Endothelial cell of umbilical vein (primary cell): ENCODE measurements around the gene SERPINA12. TPM values are rescaled to one million over a fixed set of nuclear protein-coding genes. Genes with fewer than 3 reads are reported as not detected.

Source experiments
- BruUV-seq: library from RNA; stranded (reverse); fragments of 400-500 nt; replicated peaks from 2 replicates; lab custom pipeline; 2021; lab: Mats Ljungman, UMichigan
- CTCF ChIA-PET: fragments of 300-600, 350-600 bp; sonication (Branson Sonifier 250); formaldehyde crosslinking; loops from one replicate; lab custom pipeline; 2021; ENCODE audit warnings: antibody characterized with exemption, inconsistent platforms; lab: Charles Lee
- POLR2A ChIA-PET: fragments of 300-600, 350-600 bp; sonication (Branson Sonifier 250); formaldehyde crosslinking; loops from one replicate; lab custom pipeline; 2021; ENCODE audit warnings: antibody characterized with exemption, inconsistent platforms; lab: Charles Lee
- DNase-seq: peaks from one replicate; pipeline ENCODE4 v3.0.0-alpha.2; 2011; ENCODE audit warnings: low read depth, low spot score
- FAIRE-seq: peaks from 2 replicates; lab custom pipeline; 2011; peaks lifted over from hg19 to GRCh38; lab: Jason Lieb, UNC
- H2AFZ ChIP-seq: 2 replicates; pipeline ENCODE4 v1.6.0; 2012; ENCODE audit warnings: low read depth, low read length, control low read depth, inconsistent platforms
- H3K27ac ChIP-seq: 2 replicates; pipeline ENCODE4 v1.5.1; 2011; ENCODE audit warnings: low read depth, mild to moderate bottlenecking, control low read depth, low read length, moderate library complexity; ENCODE audit not compliant: insufficient read depth
- H3K27me3 ChIP-seq, 2 experiments: 2 replicates each; pipeline versions ENCODE4 v1.6.0 to v1.6.1; 2011; ENCODE audit warnings: low read length in 2 of 2, mixed read lengths in 1 of 2; ENCODE audit not compliant: control insufficient read depth in 2 of 2, insufficient read depth in 2 of 2
- H3K36me3 ChIP-seq, 2 experiments: 2 replicates in 1 of 2; 3 replicates in 1 of 2; pipeline ENCODE4 v1.5.1; 2011; ENCODE audit warnings: low read length in 2 of 2, mild to moderate bottlenecking in 1 of 2, moderate library complexity in 1 of 2; ENCODE audit not compliant: control insufficient read depth in 2 of 2, insufficient read depth in 2 of 2; ENCODE audit errors: extremely low read depth in 1 of 2
- H3K4me1 ChIP-seq: 3 replicates; pipeline ENCODE4 v1.5.1; 2011; ENCODE audit warnings: mild to moderate bottlenecking, low read length; ENCODE audit not compliant: control insufficient read depth, insufficient read depth; ENCODE audit errors: extremely low read depth
- H3K4me2 ChIP-seq: 2 replicates; pipeline ENCODE4 v1.6.1; 2011; ENCODE audit warnings: low read length, control low read depth, mixed read lengths; ENCODE audit not compliant: insufficient read depth
- H3K4me3 ChIP-seq, 3 experiments: fragments of 200-600 bp in 1 of 3; sonication (generic), shearing (Covaris generic) in 1 of 3; replicated peaks in 1 of 3; 2 replicates each; pipeline ENCODE4 v1.5.1; 2011 to 2016; ENCODE audit warnings: control low read depth in 3 of 3, low read length in 3 of 3, mild to moderate bottlenecking in 2 of 3, inconsistent platforms in 1 of 3, low read depth in 1 of 3, moderate library complexity in 1 of 3; ENCODE audit not compliant: insufficient read depth in 1 of 3
- H3K79me2 ChIP-seq: 2 replicates; pipeline ENCODE4 v1.6.0; 2012; ENCODE audit warnings: low read length, inconsistent platforms; ENCODE audit not compliant: control insufficient read depth, insufficient read depth
- H3K9ac ChIP-seq: replicated peaks from 2 replicates; pipeline ENCODE3; 2011; ENCODE audit warnings: low read length, control low read depth; ENCODE audit not compliant: insufficient read depth; ENCODE audit errors: extremely low read depth
- H3K9me1 ChIP-seq: replicated peaks from 3 replicates; pipeline ENCODE4 v1.6.0; 2011; ENCODE audit warnings: mild to moderate bottlenecking, low read length; ENCODE audit not compliant: control insufficient read depth, insufficient read depth; ENCODE audit errors: extremely low read depth
- H3K9me3 ChIP-seq: replicated peaks from 2 replicates; pipeline ENCODE4 v1.5.1; 2012; ENCODE audit warnings: low read length, inconsistent platforms; ENCODE audit not compliant: control insufficient read depth, insufficient read depth
- H4K20me1 ChIP-seq: replicated peaks from 2 replicates; pipeline ENCODE3; 2011; ENCODE audit warnings: mild to moderate bottlenecking, low read length; ENCODE audit not compliant: control insufficient read depth, insufficient read depth; ENCODE audit errors: extremely low read depth
- EZH2 ChIP-seq: IDR thresholded peaks from 2 replicates; pipeline ENCODE4 v1.6.1; 2012; ENCODE audit warnings: borderline replicate concordance, low read depth, mild to moderate bottlenecking, moderate library complexity, low read length, inconsistent platforms; ENCODE audit not compliant: severe bottlenecking
- FOS ChIP-seq: IDR thresholded peaks from 2 replicates; pipeline ENCODE4 v1.6.1; 2011; ENCODE audit warnings: mild to moderate bottlenecking, low read length, moderate library complexity, borderline replicate concordance; ENCODE audit not compliant: insufficient read depth
- GATA2 ChIP-seq: IDR thresholded peaks from 2 replicates; pipeline ENCODE4 v1.7.0; 2011; ENCODE audit warnings: low read depth, mild to moderate bottlenecking, moderate library complexity, mixed read lengths, low read length; ENCODE audit not compliant: insufficient read length, insufficient read depth
- JUN ChIP-seq: IDR thresholded peaks from 2 replicates; pipeline ENCODE4 v1.6.1; 2011; ENCODE audit warnings: borderline replicate concordance, low read depth; ENCODE audit not compliant: insufficient read length, insufficient read depth
- MYC ChIP-seq: IDR thresholded peaks from one replicate; pipeline ENCODE4 v1.6.1; 2011; ENCODE audit warnings: mild to moderate bottlenecking, low read depth, low read length
- POLR2A ChIP-seq: IDR thresholded peaks from 2 replicates; pipeline ENCODE4 v1.6.1; 2012; ENCODE audit warnings: low read depth, mild to moderate bottlenecking, control low read depth, low read length
- POLR2AphosphoS5 ChIP-seq: IDR thresholded peaks from 2 replicates; pipeline ENCODE4 v1.6.1; 2012; ENCODE audit warnings: low read depth, mild to moderate bottlenecking, control low read depth, low read length, moderate library complexity; ENCODE audit not compliant: insufficient read depth
- dilution Hi-C: fragments of 300-500 bp; cut with MboI; formaldehyde crosslinking; loops from one replicate; pipeline ENCODE4 v1.15.0; 2019; ENCODE audit warnings: low sequenced_read_pairs; ENCODE audit not compliant: extremely low pct_ligation_motif_present
- intact Hi-C: fragments of 100-400 bp; cut with micrococcal nuclease; formaldehyde crosslinking; loops from one replicate; pipeline ENCODE4 v1.10.0; 2022
- polyA plus RNA-seq, 4 experiments: library from polyadenylated mRNA; depleted of rRNA in 3 of 4; stranded (reverse) in 3 of 4; unstranded in 1 of 4; fragments of >200 nt; gene quantifications; 2 replicates each; pipeline versions ENCODE4 v1.2.1 to v1.2.3, GENCODE V29; 2011 to 2012; ENCODE audit warnings: missing spikeins in 1 of 4
- total RNA-seq: library from RNA; stranded (reverse); gene quantifications from 2 replicates; pipeline ENCODE4 v1.2.3, GENCODE V29; 2021
- TF ChIP-seq, protein P1 (sequence below), 2 donors: IDR thresholded peaks; 1 replicate in 1 of 2; 2 replicates in 1 of 2; pipeline ENCODE4 v1.5.1; 2011; ENCODE audit warnings: low read length in 2 of 2, mild to moderate bottlenecking in 2 of 2, moderate library complexity in 2 of 2, control low read depth in 1 of 2, inconsistent platforms in 1 of 2, low read depth in 1 of 2; ENCODE audit not compliant: insufficient read depth in 1 of 2; ENCODE audit errors: extremely low read depth in 1 of 2
- TF ChIP-seq, protein P2 (sequence below): IDR thresholded peaks from 2 replicates; pipeline ENCODE4 v1.6.1; 2011; ENCODE audit not compliant: insufficient read depth, insufficient read length

Gene SERPINA12
- total and polyA plus RNA-seq, 2 donors (not counting 3 experiments of a cell fraction or from before 2014, with no cell fraction given) = not detected

GRCh38 chr14:94464290-94464689, 45.0 kb downstream of the SERPINA12 start:
- H3K4me3 ChIP-seq = no peak overlapping the region
- H3K9me3 ChIP-seq = peaks cover 2% of the 10 kb centered on the region
- CTCF ChIA-PET = no interaction called here
- H2AFZ ChIP-seq = no peak overlapping the region
- no peaks in the 10 kb centered on the region for H3K36me3 ChIP-seq
- no peaks in the 10 kb centered on the region for H3K79me2 ChIP-seq
- H3K27ac ChIP-seq = no peak overlapping the region
- FAIRE-seq (no peak), DNase-seq (no peak)
- H3K27me3 ChIP-seq = no peaks in the 10 kb centered on the region
- no peaks in the 10 kb centered on the region for H3K9me1 ChIP-seq
- intact Hi-C loops (no loop called here), dilution Hi-C loops (no loop called here)
- no peak overlapping the region for H3K9ac ChIP-seq
- H4K20me1 ChIP-seq = no peaks in the 10 kb centered on the region
- BruUV-seq = no TSS peak
- TF ChIP-seq FOS (no peak), GATA2 (no peak), EZH2 (no peak), JUN (no peak), MYC (no peak), POLR2AphosphoS5 (no peak), POLR2A (no peak)
- TF ChIP-seq, protein P1, sequence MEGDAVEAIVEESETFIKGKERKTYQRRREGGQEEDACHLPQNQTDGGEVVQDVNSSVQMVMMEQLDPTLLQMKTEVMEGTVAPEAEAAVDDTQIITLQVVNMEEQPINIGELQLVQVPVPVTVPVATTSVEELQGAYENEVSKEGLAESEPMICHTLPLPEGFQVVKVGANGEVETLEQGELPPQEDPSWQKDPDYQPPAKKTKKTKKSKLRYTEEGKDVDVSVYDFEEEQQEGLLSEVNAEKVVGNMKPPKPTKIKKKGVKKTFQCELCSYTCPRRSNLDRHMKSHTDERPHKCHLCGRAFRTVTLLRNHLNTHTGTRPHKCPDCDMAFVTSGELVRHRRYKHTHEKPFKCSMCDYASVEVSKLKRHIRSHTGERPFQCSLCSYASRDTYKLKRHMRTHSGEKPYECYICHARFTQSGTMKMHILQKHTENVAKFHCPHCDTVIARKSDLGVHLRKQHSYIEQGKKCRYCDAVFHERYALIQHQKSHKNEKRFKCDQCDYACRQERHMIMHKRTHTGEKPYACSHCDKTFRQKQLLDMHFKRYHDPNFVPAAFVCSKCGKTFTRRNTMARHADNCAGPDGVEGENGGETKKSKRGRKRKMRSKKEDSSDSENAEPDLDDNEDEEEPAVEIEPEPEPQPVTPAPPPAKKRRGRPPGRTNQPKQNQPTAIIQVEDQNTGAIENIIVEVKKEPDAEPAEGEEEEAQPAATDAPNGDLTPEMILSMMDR (IDR thresholded peaks at IDR 0.05; ENCODE audit: extremely low read depth in 1 of 2, insufficient read depth in 1 of 2, low read depth in 1 of 2, low read length in 2 of 2) = no peak
- TF ChIP-seq, protein P2, sequence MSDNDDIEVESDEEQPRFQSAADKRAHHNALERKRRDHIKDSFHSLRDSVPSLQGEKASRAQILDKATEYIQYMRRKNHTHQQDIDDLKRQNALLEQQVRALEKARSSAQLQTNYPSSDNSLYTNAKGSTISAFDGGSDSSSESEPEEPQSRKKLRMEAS = no peak
- H3K4me2 ChIP-seq = no peak overlapping the region
- POLR2A ChIA-PET = no interaction called here
- H3K4me1 ChIP-seq = no peaks in the 10 kb centered on the region
